PC-3 (cell line): ENCODE data around the gene AFDN. TPM values are rescaled to one million over a fixed set of nuclear protein-coding genes. Genes with fewer than 3 reads are reported as not detected.
A peak's percentile ranks its signal among the peaks of the same experiment; 100 is the strongest.

Source experiments
- ATAC-seq: fragments of 200-7000 bp; cut with Tn5 transposase; 2 replicates; pipeline ENCODE4 v1.9.1; 2020; ENCODE audit warnings: mild to moderate bottlenecking, moderate library complexity
- BruUV-seq: library from RNA; stranded (reverse); fragments of 400-500 nt; replicated peaks from 2 replicates; lab custom pipeline; 2021; lab: Mats Ljungman, UMichigan
- CTCF ChIA-PET: fragments of 300-600 bp; sonication (Branson Sonifier 250); formaldehyde crosslinking; loops from one replicate; lab custom pipeline; 2022; ENCODE audit warnings: antibody characterized with exemption; lab: Charles Lee
- POLR2A ChIA-PET: fragments of 300-600 bp; sonication (Branson Sonifier 250); formaldehyde crosslinking; loops from one replicate; lab custom pipeline; 2022; ENCODE audit warnings: antibody characterized with exemption; ENCODE audit not compliant: unreplicated experiment; lab: Charles Lee
- DNase-seq: peaks from one replicate; pipeline ENCODE4 v3.0.0-alpha.2; 2015
- H2AFZ ChIP-seq: fragments of 300-600 bp; sonication (generic); 2 replicates; pipeline ENCODE4 v1.6.0; 2016; ENCODE audit warnings: antibody characterized with exemption, low read length
- H3F3A ChIP-seq: fragments of 300-600 bp; sonication (generic); one replicate; pipeline ENCODE4 v1.6.0; 2017; ENCODE audit warnings: antibody characterized with exemption, low read length, control low read depth, mild to moderate bottlenecking; ENCODE audit not compliant: unreplicated experiment
- H3K27ac ChIP-seq: fragments of 300-600 bp; sonication (generic); 2 replicates; pipeline ENCODE4 v1.5.1; 2016; ENCODE audit warnings: mild to moderate bottlenecking, low read length
- H3K27me3 ChIP-seq: fragments of 300-600 bp; sonication (generic); 2 replicates; pipeline ENCODE4 v1.6.1; 2016; ENCODE audit warnings: low read length, mixed read lengths
- H3K36me3 ChIP-seq: fragments of 300-600 bp; sonication (generic); 2 replicates; pipeline ENCODE4 v1.6.1; 2016; ENCODE audit warnings: low read depth, mixed run types, low read length, mixed read lengths
- H3K4me1 ChIP-seq: fragments of 300-600 bp; sonication (generic); 2 replicates; pipeline ENCODE4 v1.5.1; 2016; ENCODE audit warnings: low read length; ENCODE audit not compliant: insufficient read depth
- H3K4me2 ChIP-seq: fragments of 300-600 bp; sonication (generic); 2 replicates; pipeline ENCODE4 v1.6.0; 2016; ENCODE audit warnings: low read length
- H3K4me3 ChIP-seq: fragments of 300-600 bp; sonication (generic); 2 replicates; pipeline ENCODE4 v1.5.1; 2016; ENCODE audit warnings: mild to moderate bottlenecking, low read length, mixed read lengths
- H3K79me2 ChIP-seq: fragments of 300-600 bp; sonication (generic); 2 replicates; pipeline ENCODE4 v1.6.1; 2017; ENCODE audit warnings: low read length, mixed read lengths
- H3K9ac ChIP-seq: fragments of 300-600 bp; sonication (generic); 2 replicates; pipeline ENCODE4 v1.6.0; 2016; ENCODE audit warnings: mild to moderate bottlenecking, low read length
- H3K9me2 ChIP-seq: fragments of 300-600 bp; sonication (generic); replicated peaks from 2 replicates; pipeline ENCODE4 v1.6.1; 2016; ENCODE audit warnings: mixed run types, low read length, mixed read lengths
- H3K9me3 ChIP-seq: fragments of 300-600 bp; sonication (generic); 2 replicates; pipeline ENCODE4 v1.6.1; 2016; ENCODE audit warnings: low read length, mixed read lengths
- H4K20me1 ChIP-seq: fragments of 300-600 bp; sonication (generic); 2 replicates; pipeline ENCODE4 v1.6.1; 2016; ENCODE audit warnings: low read length, mixed read lengths
- EZH2 ChIP-seq: fragments of 300-600 bp; sonication (generic); IDR thresholded peaks from one replicate; pipeline ENCODE4 v1.6.1; 2017; ENCODE audit warnings: antibody characterized with exemption, mild to moderate bottlenecking, low read length; ENCODE audit not compliant: unreplicated experiment
- EZH2phosphoT487 ChIP-seq: fragments of 300-600 bp; sonication (generic); IDR thresholded peaks from 2 replicates; pipeline ENCODE4 v1.6.1; 2018; ENCODE audit warnings: mild to moderate bottlenecking, antibody characterized with exemption, low read length, borderline replicate concordance
- intact Hi-C: fragments of 100-400 bp; cut with micrococcal nuclease; formaldehyde crosslinking; loops from 2 replicates; pipeline ENCODE4 v1.9.0; 2023
- total RNA-seq: library from RNA; depleted of rRNA; stranded (reverse); fragments of >200 nt; gene quantifications from 2 replicates; pipeline ENCODE4 v1.2.3, GENCODE V29; 2014
- TF ChIP-seq, protein P1 (sequence below): fragments of 300-600 bp; sonication (generic); conservative IDR thresholded peaks from 2 replicates; pipeline ENCODE4 v1.5.1; 2017; ENCODE audit warnings: antibody characterized with exemption, low read depth, mild to moderate bottlenecking, low read length

The AFDN gene
- total RNA-seq, 1 experiment from 2014 or later: 37.1 TPM

- CTCF ChIA-PET: no interaction called here
- no peak for DNase-seq
- Histone ChIP-seq H3K9ac (no peak overlapping the region), H3K27me3 (no peaks in the 10 kb centered on the region), H3K4me3 (peak overlapping the region; percentile 30; the same call in 1 of the 2 replicates), H4K20me1 (peaks cover 56% of the 10 kb centered on the region), H3F3A (no peaks in the 10 kb centered on the region), H3K27ac (peak overlapping the region; percentile 53), H3K4me2 (peak overlapping the region; percentile 91), H3K79me2 (peaks cover 89% of the 10 kb centered on the region), H2AFZ (no peak overlapping the region), H3K9me2 (no peaks in the 10 kb centered on the region), H3K9me3 (no peaks in the 10 kb centered on the region), H3K36me3 (no peaks in the 10 kb centered on the region), H3K4me1 (peaks cover 49% of the 10 kb centered on the region)
- no peak for TF ChIP-seq EZH2
- TF ChIP-seq, protein P1, sequence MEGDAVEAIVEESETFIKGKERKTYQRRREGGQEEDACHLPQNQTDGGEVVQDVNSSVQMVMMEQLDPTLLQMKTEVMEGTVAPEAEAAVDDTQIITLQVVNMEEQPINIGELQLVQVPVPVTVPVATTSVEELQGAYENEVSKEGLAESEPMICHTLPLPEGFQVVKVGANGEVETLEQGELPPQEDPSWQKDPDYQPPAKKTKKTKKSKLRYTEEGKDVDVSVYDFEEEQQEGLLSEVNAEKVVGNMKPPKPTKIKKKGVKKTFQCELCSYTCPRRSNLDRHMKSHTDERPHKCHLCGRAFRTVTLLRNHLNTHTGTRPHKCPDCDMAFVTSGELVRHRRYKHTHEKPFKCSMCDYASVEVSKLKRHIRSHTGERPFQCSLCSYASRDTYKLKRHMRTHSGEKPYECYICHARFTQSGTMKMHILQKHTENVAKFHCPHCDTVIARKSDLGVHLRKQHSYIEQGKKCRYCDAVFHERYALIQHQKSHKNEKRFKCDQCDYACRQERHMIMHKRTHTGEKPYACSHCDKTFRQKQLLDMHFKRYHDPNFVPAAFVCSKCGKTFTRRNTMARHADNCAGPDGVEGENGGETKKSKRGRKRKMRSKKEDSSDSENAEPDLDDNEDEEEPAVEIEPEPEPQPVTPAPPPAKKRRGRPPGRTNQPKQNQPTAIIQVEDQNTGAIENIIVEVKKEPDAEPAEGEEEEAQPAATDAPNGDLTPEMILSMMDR: no peak
- no peak for TF ChIP-seq EZH2phosphoT487
- BruUV-seq: no TSS peak
- intact Hi-C loops: no loop called here
- POLR2A ChIA-PET: interaction anchor here (0.5 kb wide), 1 partner anchor 754 kb away, joined by 5 read pairs; no protein-coding TSS in a partner anchor
- ATAC-seq: no peak
Measured at GRCh38 chr6:167831281-167831828, 4.6 kb downstream of the AFDN start.

DNA sequence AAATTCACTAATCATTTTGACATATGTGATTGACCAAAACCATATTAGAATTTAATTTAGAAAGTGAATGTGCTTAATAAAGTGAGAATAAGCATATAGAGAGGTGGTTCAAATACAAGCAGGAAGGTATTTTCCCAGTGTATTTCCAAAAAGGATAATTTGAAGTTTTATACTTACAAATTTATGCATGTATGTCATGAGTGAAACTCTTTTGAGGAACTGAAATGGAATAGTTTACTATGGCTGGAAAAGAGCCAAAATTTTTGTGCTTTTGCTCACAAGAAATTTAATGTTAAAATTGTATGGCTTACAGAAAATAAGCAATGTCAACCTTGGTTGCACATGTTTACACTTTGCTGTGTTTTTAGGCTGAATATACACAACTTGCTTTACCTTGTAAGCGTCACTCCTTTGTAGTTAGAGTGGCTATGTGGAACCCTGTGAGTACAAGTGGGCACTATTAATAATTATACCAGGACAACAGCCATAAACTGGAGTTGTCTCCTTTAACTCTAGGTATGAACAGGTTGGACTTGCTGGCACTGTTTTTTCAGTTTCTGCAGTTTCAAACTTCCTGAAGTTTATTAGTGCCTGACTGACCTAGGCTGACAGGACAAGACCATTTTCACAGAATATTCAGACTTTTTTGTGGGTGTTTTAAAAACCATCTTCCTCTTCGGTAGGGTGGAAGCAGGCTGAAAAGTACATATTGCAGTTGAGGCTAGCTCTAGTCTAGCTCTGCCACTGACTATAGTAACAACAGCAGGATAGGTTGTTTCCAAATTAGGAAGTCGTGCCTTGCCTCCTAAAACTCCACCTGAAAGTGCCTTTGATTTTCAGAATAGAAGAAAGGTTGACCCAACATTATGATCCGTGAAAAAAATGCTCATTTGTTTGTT is 6.0 kb downstream of the AFDN start:
- Histone ChIP-seq H3K9me3 (no peaks in the 10 kb centered on the region), H3K9ac (no peak overlapping the region), H3K4me1 (peaks cover 49% of the 10 kb centered on the region), H4K20me1 (peaks cover 59% of the 10 kb centered on the region), H3K27ac (peak overlapping the region; percentile 20; the same call in 1 of the 2 replicates), H2AFZ (no peak overlapping the region), H3K4me2 (peak overlapping the region; percentile 68), H3K4me3 (peak overlapping the region; percentile 22; the same call in 1 of the 2 replicates), H3F3A (no peaks in the 10 kb centered on the region), H3K9me2 (no peaks in the 10 kb centered on the region), H3K36me3 (no peaks in the 10 kb centered on the region), H3K79me2 (peaks cover 100% of the 10 kb centered on the region), H3K27me3 (no peaks in the 10 kb centered on the region)
- CTCF ChIA-PET: no interaction called here
- DNase-seq: peak; percentile 43
- TF ChIP-seq EZH2phosphoT487 (no peak), EZH2 (no peak)
- TF ChIP-seq, protein P1: no peak
- intact Hi-C loops: loop anchor here (2.0 kb wide), 1 partner anchor 66 kb away; no protein-coding TSS in a partner anchor
- BruUV-seq: no TSS peak
- POLR2A ChIA-PET: no interaction called here
- no peak; the same call in 1 of the 2 replicates for ATAC-seq
